ENCODE measurements around the gene CRELD2.

Gene CRELD2

GRCh38 chr22:49887702-49888101 is 30.7 kb upstream of the CRELD2 start:
- DNase-seq, result no peak

- DNase-seq, result no peak
These were observed 29.4 kb upstream of the CRELD2 start for GRCh38 chr22:49889071-49889470.

- no peak for DNase-seq
These were observed 26.1 kb upstream of the CRELD2 start for GRCh38 chr22:49892226-49892899.

GRCh38 chr22:49893025-49893424 is 25.4 kb upstream of the CRELD2 start:
- DNase-seq, result no peak

DNA sequence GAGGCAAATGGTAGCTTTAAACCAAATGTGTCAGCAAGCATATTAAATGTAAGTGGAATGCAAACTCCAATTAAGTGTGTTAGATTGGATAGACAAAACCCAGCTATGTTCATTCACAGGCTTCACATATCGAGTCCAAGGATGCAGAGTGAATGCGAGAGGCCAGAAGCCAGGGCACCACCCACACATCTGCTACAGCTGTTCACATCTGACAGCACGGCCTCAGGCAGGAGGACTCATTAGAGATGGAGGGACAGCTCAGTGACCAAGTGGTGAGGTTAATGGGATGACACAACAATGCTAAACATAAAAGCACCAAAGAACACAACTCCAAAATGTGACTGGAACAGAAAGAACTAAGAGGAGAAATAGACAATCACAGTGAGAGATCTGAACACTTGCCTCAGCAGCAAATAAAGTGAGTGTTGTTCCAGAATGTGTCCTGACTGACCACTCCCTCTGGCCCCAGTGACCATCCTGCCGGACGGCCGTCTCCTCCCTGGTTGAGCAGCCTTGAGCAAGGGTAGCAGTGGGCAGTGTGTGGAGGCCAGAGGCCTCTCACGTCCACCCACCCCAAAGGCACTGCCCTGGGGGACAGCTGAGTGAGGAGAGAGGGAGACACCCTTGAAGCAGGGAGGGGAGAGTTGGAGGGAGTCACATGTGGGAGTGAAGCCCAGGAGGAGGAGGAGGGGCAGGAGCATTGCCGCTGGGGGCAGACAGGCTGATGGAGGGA is 23.9 kb upstream of the CRELD2 start:
- DNase-seq, result no peak

DNA sequence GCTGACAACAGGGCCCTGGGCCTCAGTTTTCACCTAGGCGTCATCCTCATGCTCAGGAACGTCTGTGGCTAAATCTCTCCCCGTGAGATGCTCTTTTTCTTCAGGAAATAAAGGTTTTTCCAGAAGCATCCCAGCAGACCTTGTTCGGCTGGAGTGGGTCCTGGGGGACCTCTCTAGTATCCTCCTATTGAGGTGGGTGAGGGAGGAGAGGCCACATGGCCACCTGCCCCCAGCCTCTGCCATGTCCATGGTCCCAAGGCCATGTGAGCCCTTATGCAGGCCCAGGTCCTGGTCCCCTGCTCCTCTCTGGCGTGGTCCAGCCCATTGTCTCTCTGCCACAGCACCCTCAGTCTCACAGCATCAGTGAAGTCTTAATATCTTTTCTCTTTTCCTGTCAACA is 22.2 kb upstream of the CRELD2 start:
- no peak for DNase-seq

DNA sequence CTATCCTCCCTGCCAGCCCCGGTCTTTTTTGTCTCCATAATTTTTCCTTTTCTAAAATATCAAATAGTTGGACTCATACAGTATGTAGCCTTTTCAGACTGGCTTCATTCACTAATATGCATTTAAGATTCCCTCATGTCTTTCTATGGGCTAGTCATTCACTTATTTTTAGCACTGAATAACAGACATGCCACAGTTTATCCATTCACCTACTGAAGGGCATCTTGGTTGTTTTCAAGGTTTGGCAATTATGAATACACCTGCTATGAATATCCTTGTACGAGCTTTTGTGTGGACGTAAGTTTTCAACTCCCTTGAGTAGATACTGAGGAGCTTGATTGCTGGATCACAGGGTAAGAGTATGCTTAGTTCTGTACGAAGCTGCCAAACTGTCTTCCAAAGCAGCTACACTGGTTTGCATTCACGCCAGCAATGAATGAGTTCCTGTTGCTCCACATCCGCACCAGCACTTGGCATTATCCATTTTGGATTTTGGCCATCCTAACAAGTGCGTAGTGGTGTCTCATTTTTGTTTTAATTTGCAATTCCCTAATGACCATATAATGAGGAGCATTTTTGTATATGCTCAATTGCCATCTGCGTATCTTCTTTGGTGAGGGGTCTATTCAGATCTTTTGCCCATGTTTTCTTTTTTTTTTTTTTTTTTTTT is 21.3 kb upstream of the CRELD2 start:
- no peak for DNase-seq

DNA sequence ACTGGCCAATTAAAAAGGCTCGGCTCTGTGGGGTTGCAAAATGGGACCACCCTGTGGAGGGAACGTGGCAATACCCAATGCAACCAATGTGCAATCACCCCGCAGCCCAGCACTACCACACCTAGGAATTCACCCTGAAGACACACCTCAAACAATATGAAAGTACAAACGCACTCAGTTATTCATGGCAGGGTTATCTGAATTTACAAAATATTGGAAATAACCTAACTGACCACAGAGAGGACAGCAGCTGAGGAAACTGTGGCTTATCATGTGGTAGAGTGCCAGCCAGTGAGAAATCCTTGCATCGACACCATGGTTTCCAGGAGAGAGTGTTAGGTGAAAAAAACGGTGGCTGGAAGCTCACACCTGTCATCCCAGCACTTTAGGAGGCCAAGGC is 18.9 kb upstream of the CRELD2 start:
- no peak for DNase-seq

GRCh38 chr22:49900441-49901230 is 17.8 kb upstream of the CRELD2 start:
- DNase-seq, result no peak

DNA sequence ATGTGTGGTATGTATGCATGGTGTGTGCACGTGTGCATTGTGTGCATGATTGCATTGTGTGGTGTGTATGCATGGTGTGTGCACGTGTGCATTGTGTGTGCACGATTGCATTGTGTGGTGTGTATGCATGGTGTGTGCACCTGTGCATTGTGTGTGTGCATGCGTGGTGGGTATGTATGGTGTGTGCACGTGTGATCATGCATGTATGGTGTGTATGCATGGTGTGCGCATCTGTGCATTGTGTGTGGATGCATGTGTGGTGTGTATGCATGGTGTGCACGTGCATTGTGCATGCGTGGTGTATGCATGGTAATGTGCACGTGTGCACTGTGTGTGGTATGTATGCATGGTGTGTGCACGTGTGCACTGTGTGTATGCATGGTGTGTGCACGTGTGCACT is 17.0 kb upstream of the CRELD2 start:
- no peak for DNase-seq

DNA sequence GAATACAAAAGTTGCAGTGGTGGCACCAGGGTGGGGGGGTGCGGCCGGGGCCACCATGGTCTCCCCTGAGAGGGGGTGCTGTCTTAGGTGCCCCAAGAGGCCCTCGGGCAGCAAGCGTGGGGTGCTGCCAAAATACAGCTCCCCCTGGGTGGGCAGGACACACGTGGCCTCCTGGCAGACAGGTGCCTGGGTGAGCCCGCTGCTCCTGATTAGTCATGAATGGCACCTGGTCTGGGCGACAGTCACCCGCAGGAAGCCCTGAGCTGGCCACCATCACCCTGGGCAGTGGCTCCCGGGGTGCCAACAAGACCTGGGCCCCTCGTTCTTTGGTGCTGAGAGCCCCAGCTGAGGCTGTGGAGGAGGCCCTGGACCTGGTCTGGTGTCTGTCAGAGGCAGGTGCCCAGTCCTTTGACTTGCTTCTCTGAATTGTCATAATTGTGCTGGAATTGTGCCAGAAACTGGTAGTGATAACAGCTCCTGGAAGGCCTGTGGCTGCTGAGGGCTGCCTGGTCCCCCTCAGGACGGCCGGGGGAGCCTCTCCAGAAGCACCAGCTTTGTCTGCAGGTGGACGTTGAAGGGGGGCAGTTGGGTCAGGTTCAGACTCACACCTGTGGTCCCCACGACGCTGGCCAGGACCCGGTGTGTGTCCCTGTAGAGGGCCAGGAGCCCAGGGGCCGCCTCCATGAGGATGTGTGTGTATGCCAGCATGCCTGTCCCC is 15.0 kb upstream of the CRELD2 start:
- DNase-seq, result no peak

GRCh38 chr22:49904040-49904369 is 14.4 kb upstream of the CRELD2 start:
- DNase-seq, result no peak

GRCh38 chr22:49905465-49905864 is 13.0 kb upstream of the CRELD2 start:
- DNase-seq, result no peak

DNA sequence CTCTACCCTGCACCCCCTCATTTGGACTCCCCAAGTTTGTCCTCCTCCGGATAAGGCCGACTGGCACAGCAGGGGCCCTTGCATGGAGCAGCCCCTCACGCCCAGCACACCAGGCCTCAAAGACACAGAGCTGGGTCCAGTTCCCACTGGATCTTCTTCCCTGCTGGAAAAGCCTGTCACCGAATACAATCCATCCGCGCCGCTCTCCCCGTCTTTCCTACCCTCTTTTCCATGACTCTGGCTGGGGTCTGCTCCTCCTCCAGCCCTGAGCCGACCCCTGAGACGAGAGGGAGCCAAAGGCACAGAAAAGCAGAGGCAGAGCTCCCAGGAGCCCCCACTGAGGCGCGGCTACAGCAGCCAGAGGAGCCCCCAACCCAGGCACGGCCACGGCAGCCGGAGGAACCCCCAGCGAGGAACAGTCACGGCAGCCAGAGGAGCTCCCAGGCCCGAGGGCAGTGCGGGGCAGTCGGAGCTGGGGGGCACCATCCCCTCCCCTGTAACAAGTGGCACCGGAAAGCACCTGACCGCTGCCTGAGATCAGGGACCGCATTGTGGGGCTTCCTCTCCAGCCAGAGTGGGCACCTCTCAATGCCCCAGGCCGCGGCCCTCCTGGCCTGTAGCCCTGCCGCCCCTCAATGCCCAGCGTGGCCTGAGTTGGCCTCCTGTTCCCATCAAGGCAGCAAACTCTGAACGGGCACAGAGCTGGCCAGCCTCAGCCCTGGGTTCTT is 12.2 kb upstream of the CRELD2 start:
- DNase-seq, result no peak

DNA sequence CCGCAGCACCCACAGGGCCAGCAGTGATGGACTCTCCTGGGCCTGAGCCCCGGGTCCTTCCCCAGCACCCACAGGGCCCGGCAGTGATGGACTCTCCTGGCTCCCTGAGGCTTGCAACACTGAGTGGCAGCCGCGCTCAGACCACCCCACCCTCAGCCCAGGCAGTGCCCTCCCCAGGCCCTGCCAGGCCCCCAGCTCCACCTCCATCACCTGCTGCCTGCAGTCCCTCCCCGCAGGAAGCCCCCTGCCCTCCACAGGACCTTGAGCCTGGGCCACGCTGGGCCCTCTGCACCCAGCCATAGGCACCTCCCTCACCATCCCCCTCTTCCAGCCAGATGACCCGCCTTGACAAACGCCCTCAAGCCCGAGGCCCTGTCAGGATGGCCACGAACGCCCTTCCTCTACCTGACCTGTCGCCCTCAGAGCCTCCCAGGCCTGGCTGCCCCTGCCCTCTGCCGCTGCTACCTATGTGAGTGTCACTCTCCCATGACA is 11.6 kb upstream of the CRELD2 start:
- no peak for DNase-seq

DNA sequence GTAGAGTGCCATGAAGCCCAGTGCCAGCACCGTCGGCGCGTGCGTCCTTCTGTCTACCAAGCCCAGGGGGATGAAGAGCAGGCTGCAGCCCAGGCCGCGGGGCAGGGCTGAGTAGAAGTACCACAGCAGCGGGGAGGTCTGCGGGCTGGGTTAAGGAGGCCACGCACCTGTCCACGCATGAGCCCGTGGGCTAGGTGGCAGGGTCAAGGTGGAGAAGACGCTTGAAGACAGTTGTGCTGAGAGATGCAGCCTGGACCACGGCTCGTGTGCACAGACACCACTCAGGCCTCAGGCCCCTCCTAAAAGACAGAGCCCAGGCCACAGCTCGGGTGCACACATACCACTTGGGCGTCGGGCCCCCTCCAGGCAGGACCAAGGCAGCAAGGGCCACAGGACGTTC is 10.6 kb upstream of the CRELD2 start:
- DNase-seq, result no peak

GRCh38 chr22:49909476-49910205 is 8.8 kb upstream of the CRELD2 start:
- no peak for DNase-seq

GRCh38 chr22:49910229-49911155 is 7.9 kb upstream of the CRELD2 start:
- no peak for DNase-seq

DNA sequence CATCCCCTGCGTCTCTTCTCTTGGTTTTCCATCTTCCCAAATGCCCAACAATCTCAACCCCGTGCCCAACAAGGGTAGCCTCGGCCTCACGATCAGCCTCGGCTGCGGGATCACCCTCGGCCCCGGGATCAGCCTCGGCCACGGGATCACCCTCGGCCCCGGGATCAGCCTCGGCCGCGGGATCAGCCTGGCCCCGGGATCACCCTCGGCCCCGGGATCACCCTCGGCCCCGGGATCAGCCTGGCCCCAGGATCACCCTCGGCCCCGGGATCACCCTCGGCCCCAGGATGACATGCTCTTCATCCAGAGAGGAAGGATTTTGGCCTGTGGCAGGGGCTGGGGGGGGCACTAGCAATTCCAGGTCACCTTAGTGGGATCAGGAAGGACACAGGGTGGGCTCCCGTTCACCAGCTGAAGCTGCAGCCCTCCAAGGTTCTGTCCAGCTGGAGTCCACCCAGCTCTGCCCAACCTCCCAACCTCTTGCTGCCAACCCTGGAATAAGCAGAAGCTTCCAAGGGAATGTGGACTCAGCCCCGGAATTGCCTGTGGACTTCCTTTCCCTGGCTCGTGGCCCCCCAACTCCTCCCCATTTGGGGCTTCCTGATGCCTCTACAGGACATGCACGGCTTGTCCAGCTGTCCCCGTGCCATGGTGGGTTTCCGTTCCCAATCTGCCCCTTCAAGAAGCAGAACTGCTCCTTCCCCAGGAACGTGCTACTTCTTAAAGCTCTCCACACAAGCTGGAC is 6.4 kb upstream of the CRELD2 start:
- no peak for DNase-seq

Measured in fibroblast of skin of scalp (primary cell).